ENCODE measurements around the gene CPLX3.

DNA sequence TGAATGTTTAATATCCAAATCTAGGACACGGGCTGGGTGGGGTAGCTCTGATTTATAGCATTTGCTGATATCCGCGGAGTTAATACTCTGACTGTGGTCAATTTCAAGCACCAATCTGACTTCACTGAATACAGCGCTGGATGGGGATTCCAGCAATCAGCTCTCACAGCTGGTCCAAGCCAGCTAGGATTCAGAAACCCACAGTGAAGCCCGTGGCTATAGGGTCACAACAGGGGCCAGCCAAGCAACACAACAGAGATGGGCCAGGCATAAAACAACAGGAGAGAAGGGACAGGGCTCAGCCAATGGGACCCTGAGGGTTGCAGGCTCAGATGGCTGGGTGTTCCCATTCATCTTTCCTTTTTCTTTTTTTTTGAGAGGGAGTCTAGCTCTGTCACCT lies 19.1 kb upstream of the CPLX3 start:
- TF ChIP-seq, protein P1, sequence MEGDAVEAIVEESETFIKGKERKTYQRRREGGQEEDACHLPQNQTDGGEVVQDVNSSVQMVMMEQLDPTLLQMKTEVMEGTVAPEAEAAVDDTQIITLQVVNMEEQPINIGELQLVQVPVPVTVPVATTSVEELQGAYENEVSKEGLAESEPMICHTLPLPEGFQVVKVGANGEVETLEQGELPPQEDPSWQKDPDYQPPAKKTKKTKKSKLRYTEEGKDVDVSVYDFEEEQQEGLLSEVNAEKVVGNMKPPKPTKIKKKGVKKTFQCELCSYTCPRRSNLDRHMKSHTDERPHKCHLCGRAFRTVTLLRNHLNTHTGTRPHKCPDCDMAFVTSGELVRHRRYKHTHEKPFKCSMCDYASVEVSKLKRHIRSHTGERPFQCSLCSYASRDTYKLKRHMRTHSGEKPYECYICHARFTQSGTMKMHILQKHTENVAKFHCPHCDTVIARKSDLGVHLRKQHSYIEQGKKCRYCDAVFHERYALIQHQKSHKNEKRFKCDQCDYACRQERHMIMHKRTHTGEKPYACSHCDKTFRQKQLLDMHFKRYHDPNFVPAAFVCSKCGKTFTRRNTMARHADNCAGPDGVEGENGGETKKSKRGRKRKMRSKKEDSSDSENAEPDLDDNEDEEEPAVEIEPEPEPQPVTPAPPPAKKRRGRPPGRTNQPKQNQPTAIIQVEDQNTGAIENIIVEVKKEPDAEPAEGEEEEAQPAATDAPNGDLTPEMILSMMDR (conservative IDR thresholded peaks at IDR 0.05 in 1 of 2, IDR thresholded peaks at IDR 0.05 in 1 of 2; ENCODE audit: low read depth in 1 of 2, low read length in 2 of 2): no peak
- no peak for TF ChIP-seq EZH2 (IDR thresholded peaks at IDR 0.05; ENCODE audit: low read length, missing control alignments)

All from fibroblast of lung (primary cell).